ENCODE results near the gene RFLNA. TPM values are rescaled to one million over a fixed set of nuclear protein-coding genes. Genes with fewer than 3 reads are reported as not detected.

RFLNA gene
- total RNA-seq, 2 experiments from 2014 or later: not detected

DNA sequence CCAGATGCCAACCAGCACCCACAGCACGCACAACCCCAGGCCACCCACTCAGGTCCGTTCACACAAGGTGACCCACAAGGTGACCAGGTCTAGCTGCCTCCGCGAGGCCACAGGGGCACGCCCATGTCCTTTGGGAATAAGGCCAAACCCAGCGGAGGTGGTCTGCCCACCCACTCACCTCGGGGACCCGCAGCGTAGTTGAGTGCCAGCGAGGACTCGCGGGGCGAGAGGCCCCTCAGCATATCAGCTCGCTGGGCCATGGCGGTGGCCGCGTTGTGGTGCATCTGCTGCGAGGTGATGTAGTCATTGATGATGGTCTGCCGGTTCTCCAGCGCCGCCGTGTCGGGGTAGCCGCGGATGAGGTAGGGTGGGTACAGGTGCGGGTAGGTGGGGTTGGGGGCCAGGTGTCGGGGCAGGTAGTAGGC is 46.8 kb downstream of the RFLNA start:
- Histone ChIP-seq H3K4me1 (ENCODE audit: insufficient read depth, low read length) (no peaks in the 10 kb centered on the region), H3K27me3 (ENCODE audit: control insufficient read depth in 1 of 2, insufficient read depth in 2 of 2, low read length in 2 of 2) (no peaks in the 10 kb centered on the region), H3K4me3 (ENCODE audit: low read length) (no peak overlapping the region), H3K27ac (ENCODE audit: low read depth in 1 of 2, low read length in 2 of 2) (no peak overlapping the region), H3K36me3 (ENCODE audit: insufficient read depth, low read length) (peaks cover 71% of the 10 kb centered on the region), H3K9me3 (ENCODE audit: control insufficient read depth in 1 of 2, insufficient read depth in 1 of 2, low read length in 2 of 2) (no peaks in the 10 kb centered on the region)
- Mint-ChIP-seq H3K27ac (no peak overlapping the region), H3K36me3 (ENCODE audit: low read depth) (peaks cover 79% of the 10 kb centered on the region), H3K4me3 (no peak overlapping the region), H3K9me3 (no peaks in the 10 kb centered on the region), H3K27me3 (no peaks in the 10 kb centered on the region), H3K4me1 (ENCODE audit: low read depth) (no peaks in the 10 kb centered on the region)
- ChIA-PET CTCF (no interaction called here), POLR2A (no interaction called here)
- no peak for DNase-seq
- no peak for ATAC-seq (ENCODE audit: poor library complexity)
- TF ChIP-seq, protein P1, sequence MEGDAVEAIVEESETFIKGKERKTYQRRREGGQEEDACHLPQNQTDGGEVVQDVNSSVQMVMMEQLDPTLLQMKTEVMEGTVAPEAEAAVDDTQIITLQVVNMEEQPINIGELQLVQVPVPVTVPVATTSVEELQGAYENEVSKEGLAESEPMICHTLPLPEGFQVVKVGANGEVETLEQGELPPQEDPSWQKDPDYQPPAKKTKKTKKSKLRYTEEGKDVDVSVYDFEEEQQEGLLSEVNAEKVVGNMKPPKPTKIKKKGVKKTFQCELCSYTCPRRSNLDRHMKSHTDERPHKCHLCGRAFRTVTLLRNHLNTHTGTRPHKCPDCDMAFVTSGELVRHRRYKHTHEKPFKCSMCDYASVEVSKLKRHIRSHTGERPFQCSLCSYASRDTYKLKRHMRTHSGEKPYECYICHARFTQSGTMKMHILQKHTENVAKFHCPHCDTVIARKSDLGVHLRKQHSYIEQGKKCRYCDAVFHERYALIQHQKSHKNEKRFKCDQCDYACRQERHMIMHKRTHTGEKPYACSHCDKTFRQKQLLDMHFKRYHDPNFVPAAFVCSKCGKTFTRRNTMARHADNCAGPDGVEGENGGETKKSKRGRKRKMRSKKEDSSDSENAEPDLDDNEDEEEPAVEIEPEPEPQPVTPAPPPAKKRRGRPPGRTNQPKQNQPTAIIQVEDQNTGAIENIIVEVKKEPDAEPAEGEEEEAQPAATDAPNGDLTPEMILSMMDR (IDR thresholded peaks at IDR 0.05): no peak
- intact Hi-C loops (cut with DNase I, micrococcal nuclease): no loop called here

DNA sequence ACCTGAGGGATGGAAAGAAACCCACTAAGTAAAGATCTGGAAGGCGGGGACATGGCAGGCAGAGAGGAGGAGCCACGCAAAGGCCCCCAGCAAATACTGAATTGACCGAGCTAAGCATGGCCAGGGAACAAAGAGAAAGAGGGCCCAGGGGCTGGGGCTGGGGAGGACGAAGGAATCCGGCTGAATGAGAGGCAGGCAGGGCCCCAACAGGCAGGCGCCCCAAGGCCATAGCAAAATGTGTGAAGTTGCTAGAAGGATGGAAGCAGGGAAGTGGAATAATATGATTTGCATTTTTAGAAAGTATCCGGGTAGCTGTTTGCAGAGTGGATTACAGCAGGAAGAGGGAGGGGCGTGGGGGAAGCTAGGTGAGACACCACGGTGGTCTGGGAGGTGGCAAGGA is 49.1 kb downstream of the RFLNA start:
- Histone ChIP-seq H3K4me3 (ENCODE audit: low read length) (no peak overlapping the region), H3K4me1 (ENCODE audit: insufficient read depth, low read length) (no peaks in the 10 kb centered on the region), H3K27ac (ENCODE audit: low read depth in 1 of 2, low read length in 2 of 2) (no peak overlapping the region), H3K9me3 (ENCODE audit: control insufficient read depth in 1 of 2, insufficient read depth in 1 of 2, low read length in 2 of 2) (no peaks in the 10 kb centered on the region), H3K27me3 (ENCODE audit: control insufficient read depth in 1 of 2, insufficient read depth in 2 of 2, low read length in 2 of 2) (no peaks in the 10 kb centered on the region), H3K36me3 (ENCODE audit: insufficient read depth, low read length) (peaks cover 81% of the 10 kb centered on the region)
- CTCF ChIA-PET: no interaction called here
- ATAC-seq (ENCODE audit: poor library complexity) (no peak), DNase-seq (no peak)
- Mint-ChIP-seq H3K27me3 (no peaks in the 10 kb centered on the region), H3K4me3 (no peak overlapping the region), H3K9me3 (no peaks in the 10 kb centered on the region), H3K4me1 (ENCODE audit: low read depth) (no peaks in the 10 kb centered on the region), H3K36me3 (ENCODE audit: low read depth) (peaks cover 70% of the 10 kb centered on the region), H3K27ac (no peak overlapping the region)
- POLR2A ChIA-PET: no interaction called here
- intact Hi-C loops (cut with DNase I, micrococcal nuclease): no loop called here
- TF ChIP-seq, protein P1 (IDR thresholded peaks at IDR 0.05): no peak

- peaks cover 85% of the 10 kb centered on the region for H3K36me3 ChIP-seq (ENCODE audit: insufficient read depth, low read length)
- no peaks in the 10 kb centered on the region for H3K4me1 ChIP-seq (ENCODE audit: insufficient read depth, low read length)
- no peak overlapping the region for H3K27ac ChIP-seq (ENCODE audit: low read depth in 1 of 2, low read length in 2 of 2)
- no peaks in the 10 kb centered on the region for H3K9me3 ChIP-seq (ENCODE audit: control insufficient read depth in 1 of 2, insufficient read depth in 1 of 2, low read length in 2 of 2)
- intact Hi-C loops (cut with DNase I, micrococcal nuclease): no loop called here
- Mint-ChIP-seq H3K27me3 (no peaks in the 10 kb centered on the region), H3K36me3 (ENCODE audit: low read depth) (peaks cover 74% of the 10 kb centered on the region), H3K4me1 (ENCODE audit: low read depth) (no peaks in the 10 kb centered on the region), H3K9me3 (no peaks in the 10 kb centered on the region), H3K4me3 (no peak overlapping the region), H3K27ac (no peak overlapping the region)
- ATAC-seq (ENCODE audit: poor library complexity) (no peak), DNase-seq (no peak)
- ChIA-PET CTCF (no interaction called here), POLR2A (no interaction called here)
- H3K4me3 ChIP-seq (ENCODE audit: low read length): no peak overlapping the region
- TF ChIP-seq, protein P1 (IDR thresholded peaks at IDR 0.05): no peak
- H3K27me3 ChIP-seq (ENCODE audit: control insufficient read depth in 1 of 2, insufficient read depth in 2 of 2, low read length in 2 of 2): no peaks in the 10 kb centered on the region
Measured at GRCh38 chr12:124344526-124344925, 49.6 kb downstream of the RFLNA start.

Data from CD4-positive, alpha-beta T cell (primary cell).